Endodermal cell (in vitro differentiated cells): ENCODE results near the gene MTMR3. TPM values are rescaled to one million over a fixed set of nuclear protein-coding genes. Genes with fewer than 3 reads are reported as not detected.

Experiments used
- DNase-seq: peaks from one replicate; pipeline ENCODE4 v3.0.0-alpha.2; 2017
- H3K27ac ChIP-seq: 2 replicates; pipeline ENCODE4 v1.5.1; 2013; ENCODE audit warnings: mild to moderate bottlenecking, low read depth, low read length, moderate library complexity
- H3K27me3 ChIP-seq: 2 replicates; pipeline ENCODE4 v1.6.1; 2013; ENCODE audit warnings: mild to moderate bottlenecking, low read length, moderate library complexity; ENCODE audit not compliant: insufficient read depth, control insufficient read depth, poor library complexity, severe bottlenecking
- H3K36me3 ChIP-seq: 2 replicates; pipeline ENCODE4 v1.7.0; 2013; ENCODE audit warnings: mild to moderate bottlenecking, low read length, moderate library complexity; ENCODE audit not compliant: control insufficient read depth, insufficient read depth
- H3K4me1 ChIP-seq: one replicate; pipeline ENCODE4 v1.7.0; 2013; ENCODE audit warnings: low read length; ENCODE audit not compliant: control insufficient read depth, insufficient read depth
- H3K4me3 ChIP-seq: 2 replicates; pipeline ENCODE4 v1.5.1; 2013; ENCODE audit warnings: mild to moderate bottlenecking, low read length, moderate library complexity
- H3K9ac ChIP-seq: 2 replicates; pipeline ENCODE4 v1.6.1; 2013; ENCODE audit warnings: mild to moderate bottlenecking, low read length, moderate library complexity; ENCODE audit not compliant: poor library complexity, severe bottlenecking; ENCODE audit errors: extremely low read depth
- H3K9me3 ChIP-seq: 2 replicates; pipeline ENCODE4 v1.6.1; 2013; ENCODE audit warnings: mild to moderate bottlenecking, low read length, moderate library complexity; ENCODE audit not compliant: control insufficient read depth
- H3K27ac Mint-ChIP-seq: 2 replicates; pipeline ENCODE4 v1.8.0; 2020; ENCODE audit warnings: mixed read lengths
- H3K27me3 Mint-ChIP-seq: 2 replicates; pipeline ENCODE4 v1.8.0; 2021; ENCODE audit warnings: mild to moderate bottlenecking, mixed read lengths; ENCODE audit not compliant: insufficient read depth
- H3K36me3 Mint-ChIP-seq: 2 replicates; pipeline ENCODE4 v1.8.0; 2020; ENCODE audit warnings: low read depth, mixed read lengths
- H3K4me1 Mint-ChIP-seq: 2 replicates; pipeline ENCODE4 v1.8.0; 2020; ENCODE audit warnings: mixed read lengths
- H3K4me3 Mint-ChIP-seq: 2 replicates; pipeline ENCODE4 v1.8.0; 2020; ENCODE audit warnings: mild to moderate bottlenecking, moderate library complexity, mixed read lengths
- H3K9me3 Mint-ChIP-seq: 2 replicates; pipeline ENCODE4 v1.8.0; 2020; ENCODE audit warnings: mild to moderate bottlenecking, mixed read lengths
- CTCF ChIP-seq: fragments of 200-600 bp; sonication (generic); conservative IDR thresholded peaks from 2 replicates; pipeline ENCODE4 v1.5.0; 2021; ENCODE audit warnings: antibody characterized with exemption, mild to moderate bottlenecking
- WGBS, 2 experiments: methylation state at CpG; one replicate each; pipeline versions ENCODE4 v1.1.5 to v1.1.7; 2013; ENCODE audit warnings: missing lambda C conversion rate in 2 of 2, mixed read lengths in 1 of 2; ENCODE audit not compliant: insufficient coverage in 1 of 2, insufficient read length in 1 of 2; 5-methylcytosine and 5-hydroxymethylcytosine counted together
- total RNA-seq, 2 donors: library from RNA; stranded (reverse); fragmentation: NEBNext Ultra II Directional in 1 of 2; extraction: Animal tissue kit (Norgen Biotek cat#: 25700) in 1 of 2; gene quantifications; 2 replicates in 1 of 2; 3 replicates in 1 of 2; pipeline ENCODE4 v1.2.1, GENCODE V29; 2021

MTMR3 gene
- total RNA-seq, 2 donors from 2014 or later, result 30.9 to 41.3 TPM

GRCh38 chr22:29949872-29950271 is 66.9 kb downstream of the MTMR3 start:
- DNase-seq, result no peak
- H3K36me3 ChIP-seq, result no peaks in the 10 kb centered on the region
- H3K27me3 ChIP-seq, result no peaks in the 10 kb centered on the region
- H3K4me3 ChIP-seq, result no peak overlapping the region
- 81 to 94% methylated on average over 2 to 3 of the region's 3 CpGs for WGBS, 2 experiments
- no peaks in the 10 kb centered on the region for H3K9me3 ChIP-seq
- Mint-ChIP-seq H3K27me3 (no peaks in the 10 kb centered on the region), H3K4me1 (peaks cover 21% of the 10 kb centered on the region), H3K4me3 (no peak overlapping the region), H3K27ac (peak overlapping the region; percentile 0), H3K9me3 (no peaks in the 10 kb centered on the region), H3K36me3 (no peaks in the 10 kb centered on the region)
- H3K4me1 ChIP-seq, result no peaks in the 10 kb centered on the region
- no peak overlapping the region for H3K27ac ChIP-seq
- TF ChIP-seq CTCF, result no peak
- no peak overlapping the region for H3K9ac ChIP-seq

- no peak for TF ChIP-seq CTCF
- no peak overlapping the region for H3K9ac ChIP-seq
- H3K27me3 Mint-ChIP-seq, result no peaks in the 10 kb centered on the region
These were observed 68.9 kb downstream of the MTMR3 start for GRCh38 chr22:29951791-29952413.

GRCh38 chr22:29954203-29954855 is 71.4 kb downstream of the MTMR3 start:
- H3K27ac ChIP-seq, result no peak overlapping the region
- no peak overlapping the region for H3K9ac ChIP-seq
- H3K4me1 Mint-ChIP-seq, result peaks cover 4% of the 10 kb centered on the region
- 92 to 100% methylated on average over 8 to 9 of the region's 9 CpGs for WGBS, 2 experiments
- no peak overlapping the region for H3K4me3 Mint-ChIP-seq
- H3K36me3 ChIP-seq, result peaks cover 6% of the 10 kb centered on the region
- TF ChIP-seq CTCF, result no peak
- H3K27ac Mint-ChIP-seq, result no peak overlapping the region
- no peaks in the 10 kb centered on the region for H3K9me3 Mint-ChIP-seq
- no peak overlapping the region for H3K4me3 ChIP-seq
- H3K36me3 Mint-ChIP-seq, result peaks cover 3% of the 10 kb centered on the region
- no peak for DNase-seq
- H3K9me3 ChIP-seq, result no peaks in the 10 kb centered on the region
- no peaks in the 10 kb centered on the region for H3K27me3 Mint-ChIP-seq
- H3K4me1 ChIP-seq, result no peaks in the 10 kb centered on the region
- no peaks in the 10 kb centered on the region for H3K27me3 ChIP-seq

More at GRCh38 chr22:29951791-29952413, 68.9 kb downstream of the MTMR3 start:
- Histone ChIP-seq H3K4me1 (no peaks in the 10 kb centered on the region), H3K4me3 (no peak overlapping the region), H3K9me3 (no peaks in the 10 kb centered on the region), H3K36me3 (no peaks in the 10 kb centered on the region), H3K27me3 (no peaks in the 10 kb centered on the region), H3K27ac (no peak overlapping the region)
- WGBS, 2 experiments, result 88 to 92% methylated on average over 6 to 8 of the region's 8 CpGs
- DNase-seq, result no peak
- H3K9me3 Mint-ChIP-seq, result no peaks in the 10 kb centered on the region
- no peak overlapping the region for H3K27ac Mint-ChIP-seq
- no peak overlapping the region for H3K4me3 Mint-ChIP-seq
- peaks cover 14% of the 10 kb centered on the region for H3K4me1 Mint-ChIP-seq
- no peaks in the 10 kb centered on the region for H3K36me3 Mint-ChIP-seq
